GM23338 (cell line): Measurements from ENCODE around the gene TMEM132D. TPM values are rescaled to one million over a fixed set of nuclear protein-coding genes. Genes with fewer than 3 reads are reported as not detected.

Experiments
- ATAC-seq: fragments of 200-7000 bp; cut with Tn5 transposase; 3 replicates; pipeline ENCODE4 v1.9.1; 2020
- DNase-seq: peaks from one replicate; pipeline ENCODE4 v3.0.0-alpha.2; 2015; ENCODE audit warnings: low spot score
- H2AFZ ChIP-seq: fragments of 200-600 bp; sonication (generic); 2 replicates; pipeline ENCODE4 v1.8.0; 2016; ENCODE audit warnings: antibody characterized with exemption, mild to moderate bottlenecking, moderate library complexity
- H3F3A ChIP-seq: fragments of 200-600 bp; sonication (generic); replicated peaks from 2 replicates; pipeline ENCODE4 v1.8.0; 2017; ENCODE audit warnings: antibody characterized with exemption, mixed run types, low read depth
- H3K27ac ChIP-seq: fragments of 200-600 bp; sonication (generic); 2 replicates; pipeline ENCODE4 v1.6.1; 2016; ENCODE audit warnings: low read depth
- H3K27me3 ChIP-seq: fragments of 200-600 bp; sonication (generic); 2 replicates; pipeline ENCODE4 v1.8.0; 2016; ENCODE audit warnings: mild to moderate bottlenecking, mixed run types, moderate library complexity; ENCODE audit not compliant: insufficient read depth
- H3K36me3 ChIP-seq: fragments of 200-600 bp; sonication (generic); 2 replicates; pipeline ENCODE4 v1.8.0; 2016; ENCODE audit warnings: mild to moderate bottlenecking; ENCODE audit not compliant: insufficient read depth
- H3K4me1 ChIP-seq: fragments of 200-600 bp; sonication (generic); 2 replicates; pipeline ENCODE4 v1.8.0; 2016; ENCODE audit warnings: mild to moderate bottlenecking, moderate library complexity; ENCODE audit not compliant: insufficient read depth
- H3K4me2 ChIP-seq: fragments of 200-600 bp; sonication (generic); 2 replicates; pipeline ENCODE4 v1.7.1; 2017; ENCODE audit warnings: mixed run types
- H3K4me3 ChIP-seq: fragments of 200-600 bp; sonication (generic); 2 replicates; pipeline ENCODE4 v1.6.1; 2016; ENCODE audit warnings: mixed run types
- H3K79me2 ChIP-seq: fragments of 200-600 bp; sonication (generic); replicated peaks from 2 replicates; pipeline ENCODE4 v1.8.0; 2017; ENCODE audit warnings: mild to moderate bottlenecking; ENCODE audit not compliant: insufficient read depth
- H3K9me2 ChIP-seq: fragments of 200-600 bp; sonication (generic); 2 replicates; pipeline ENCODE4 v1.8.0; 2017; ENCODE audit not compliant: insufficient read depth
- H4K20me1 ChIP-seq: fragments of 200-600 bp; sonication (generic); replicated peaks from 2 replicates; pipeline ENCODE4 v1.8.0; 2017; ENCODE audit warnings: mild to moderate bottlenecking; ENCODE audit not compliant: insufficient read depth
- H3K27ac Mint-ChIP-seq: 2 replicates; pipeline ENCODE4 v1.8.0; 2020; ENCODE audit warnings: inconsistent platforms, mild to moderate bottlenecking, moderate library complexity, mixed read lengths
- H3K27me3 Mint-ChIP-seq: 3 replicates; pipeline ENCODE4 v1.8.0; 2022; ENCODE audit warnings: low read depth, mild to moderate bottlenecking, moderate library complexity, mixed read lengths, inconsistent platforms; ENCODE audit not compliant: insufficient read depth, poor library complexity
- H3K36me3 Mint-ChIP-seq: 3 replicates; pipeline ENCODE4 v1.8.0; 2021; ENCODE audit warnings: low read depth, mild to moderate bottlenecking, inconsistent platforms, moderate library complexity, mixed read lengths
- H3K4me1 Mint-ChIP-seq: 3 replicates; pipeline ENCODE4 v1.8.0; 2020; ENCODE audit warnings: mild to moderate bottlenecking, inconsistent platforms, mixed read lengths
- H3K4me3 Mint-ChIP-seq: 3 replicates; pipeline ENCODE4 v1.8.0; 2021; ENCODE audit warnings: moderate library complexity, mild to moderate bottlenecking, inconsistent platforms, mixed read lengths
- H3K9me3 Mint-ChIP-seq: 3 replicates; pipeline ENCODE4 v1.8.0; 2020; ENCODE audit warnings: moderate library complexity, mild to moderate bottlenecking, inconsistent platforms, mixed read lengths
- CREB1 ChIP-seq: fragments of 250-450 bp; sonication (Bioruptor Pico); IDR thresholded peaks from 2 replicates; pipeline ENCODE4 v1.5.0; 2020; ENCODE audit warnings: low read depth, mild to moderate bottlenecking, moderate library complexity
- ETS1 ChIP-seq: IDR thresholded peaks from 2 replicates; pipeline ENCODE4 v1.6.1; 2016; ENCODE audit warnings: antibody characterized with exemption
- EZH2 ChIP-seq: fragments of 200-600 bp; sonication (generic); IDR thresholded peaks from one replicate; pipeline ENCODE4 v1.8.0; 2017; ENCODE audit warnings: antibody characterized with exemption, mild to moderate bottlenecking, low read depth; ENCODE audit not compliant: unreplicated experiment
- EZH2phosphoT487 ChIP-seq: fragments of 200-600 bp; sonication (generic); IDR thresholded peaks from one replicate; pipeline ENCODE4 v1.8.1; 2018; ENCODE audit warnings: antibody characterized with exemption; ENCODE audit not compliant: unreplicated experiment
- JUNB ChIP-seq: IDR thresholded peaks from one replicate; pipeline ENCODE4 v1.6.1; 2016; ENCODE audit warnings: antibody characterized with exemption; ENCODE audit not compliant: unreplicated experiment
- NANOG ChIP-seq: IDR thresholded peaks from 2 replicates; pipeline ENCODE4 v1.6.1; 2016; ENCODE audit warnings: antibody characterized with exemption, borderline replicate concordance
- POLR2AphosphoS5 ChIP-seq: IDR thresholded peaks from 2 replicates; pipeline ENCODE4 v1.6.1; 2016; ENCODE audit warnings: antibody characterized with exemption, low read depth
- REST ChIP-seq: IDR thresholded peaks from one replicate; pipeline ENCODE4 v1.6.1; 2018; ENCODE audit warnings: antibody characterized with exemption; ENCODE audit not compliant: unreplicated experiment
- STAT1 ChIP-seq: IDR thresholded peaks from one replicate; pipeline ENCODE4 v1.6.1; 2016; ENCODE audit warnings: antibody characterized with exemption; ENCODE audit not compliant: unreplicated experiment
- ZNF114 ChIP-seq: fragments of 250-450 bp; sonication (Bioruptor Pico); IDR thresholded peaks from 2 replicates; pipeline ENCODE4 v1.5.0; 2020; ENCODE audit warnings: mild to moderate bottlenecking, moderate library complexity
- ZNF331 ChIP-seq: fragments of 250-450 bp; sonication (Bioruptor Pico); IDR thresholded peaks from 2 replicates; pipeline ENCODE4 v1.5.0; 2020; ENCODE audit warnings: low read depth, mild to moderate bottlenecking, moderate library complexity
- ZNF462 ChIP-seq: fragments of 250-450 bp; sonication (Bioruptor Pico); IDR thresholded peaks from 2 replicates; pipeline ENCODE4 v1.5.0; 2020; ENCODE audit warnings: mild to moderate bottlenecking, moderate library complexity
- polyA plus RNA-seq: library from polyadenylated mRNA; unstranded; fragments of >200 nt; fragmentation: Nextera tagmentation; extraction: Ambion mirVana; gene quantifications from 2 replicates; pipeline ENCODE4 v1.2.1, GENCODE V29; 2016
- total RNA-seq: library from RNA; depleted of rRNA; stranded (reverse); fragments of >200 nt; shearing (Covaris generic); gene quantifications from 2 replicates; pipeline ENCODE4 v1.2.3, GENCODE V29; 2014
- TF ChIP-seq, protein P1 (sequence below), 2 experiments: fragments of 200-600 bp in 1 of 2; sonication (generic) in 1 of 2; conservative IDR thresholded peaks; 2 replicates each; pipeline versions ENCODE4 v1.5.1 to v1.6.1; 2016 to 2017; ENCODE audit warnings: antibody characterized with exemption in 2 of 2, low read depth in 2 of 2, mild to moderate bottlenecking in 2 of 2, moderate library complexity in 1 of 2

Gene TMEM132D
- total and polyA plus RNA-seq, 2 experiments from 2014 or later = 0.44 to 5.3 TPM

- no peaks in the 10 kb centered on the region for H3K36me3 ChIP-seq
- Mint-ChIP-seq H3K27ac (no peak overlapping the region), H3K4me3 (no peak overlapping the region), H3K36me3 (peaks cover 36% of the 10 kb centered on the region; the same call in 2 of the 3 replicates), H3K4me1 (no peaks in the 10 kb centered on the region), H3K9me3 (peaks cover 78% of the 10 kb centered on the region), H3K27me3 (peaks cover 4% of the 10 kb centered on the region)
- no peak for ATAC-seq
- H3K4me3 ChIP-seq = no peak overlapping the region
- no peak for DNase-seq
- no peak overlapping the region for H2AFZ ChIP-seq
- H3K4me1 ChIP-seq = peaks cover 6% of the 10 kb centered on the region; the same call in 1 of the 2 replicates
- no peaks in the 10 kb centered on the region for H3K27me3 ChIP-seq
- no peaks in the 10 kb centered on the region for H4K20me1 ChIP-seq
- no peak overlapping the region for H3K4me2 ChIP-seq
- no peaks in the 10 kb centered on the region for H3F3A ChIP-seq
- H3K9me2 ChIP-seq = no peaks in the 10 kb centered on the region
- H3K79me2 ChIP-seq = peaks cover 9% of the 10 kb centered on the region
- no peak for TF ChIP-seq EZH2
- no peak for TF ChIP-seq STAT1
- no peak for TF ChIP-seq CREB1 (CRISPR knock-in tag)
- no peak for TF ChIP-seq JUNB
- TF ChIP-seq ETS1 = no peak
- no peak for TF ChIP-seq NANOG
- TF ChIP-seq ZNF462 (CRISPR knock-in tag) = no peak
- no peak for TF ChIP-seq ZNF331 (CRISPR knock-in tag)
- no peak for TF ChIP-seq REST
- TF ChIP-seq EZH2phosphoT487 = no peak
- TF ChIP-seq POLR2AphosphoS5 = no peak
- TF ChIP-seq, protein P1, sequence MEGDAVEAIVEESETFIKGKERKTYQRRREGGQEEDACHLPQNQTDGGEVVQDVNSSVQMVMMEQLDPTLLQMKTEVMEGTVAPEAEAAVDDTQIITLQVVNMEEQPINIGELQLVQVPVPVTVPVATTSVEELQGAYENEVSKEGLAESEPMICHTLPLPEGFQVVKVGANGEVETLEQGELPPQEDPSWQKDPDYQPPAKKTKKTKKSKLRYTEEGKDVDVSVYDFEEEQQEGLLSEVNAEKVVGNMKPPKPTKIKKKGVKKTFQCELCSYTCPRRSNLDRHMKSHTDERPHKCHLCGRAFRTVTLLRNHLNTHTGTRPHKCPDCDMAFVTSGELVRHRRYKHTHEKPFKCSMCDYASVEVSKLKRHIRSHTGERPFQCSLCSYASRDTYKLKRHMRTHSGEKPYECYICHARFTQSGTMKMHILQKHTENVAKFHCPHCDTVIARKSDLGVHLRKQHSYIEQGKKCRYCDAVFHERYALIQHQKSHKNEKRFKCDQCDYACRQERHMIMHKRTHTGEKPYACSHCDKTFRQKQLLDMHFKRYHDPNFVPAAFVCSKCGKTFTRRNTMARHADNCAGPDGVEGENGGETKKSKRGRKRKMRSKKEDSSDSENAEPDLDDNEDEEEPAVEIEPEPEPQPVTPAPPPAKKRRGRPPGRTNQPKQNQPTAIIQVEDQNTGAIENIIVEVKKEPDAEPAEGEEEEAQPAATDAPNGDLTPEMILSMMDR (conservative IDR thresholded peaks at IDR 0.05; ENCODE audit: low read depth in 2 of 2) = no peak
- no peak for TF ChIP-seq ZNF114 (CRISPR knock-in tag)
- H3K27ac ChIP-seq = no peak overlapping the region
Measured at GRCh38 chr12:129861951-129862350, 41.9 kb downstream of the TMEM132D start.
